Placental pericyte (primary cell): ENCODE results near the gene PRSS2. TPM values are rescaled to one million over a fixed set of nuclear protein-coding genes. Genes with fewer than 3 reads are reported as not detected.

Source experiments
- small RNA-seq: library from RNA; depleted of rRNA; stranded (forward); fragments of <200 nt; gene quantifications from one replicate; pipeline ENCODE3, GENCODE V24; 2012; ENCODE audit warnings: low replicate concordance
- total RNA-seq: library from RNA; depleted of rRNA; stranded (reverse); fragments of >200 nt; gene quantifications from 2 replicates; pipeline ENCODE4 v1.2.3, GENCODE V29; 2012

Gene PRSS2
- not detected in 2 replicates for total RNA-seq

DNA sequence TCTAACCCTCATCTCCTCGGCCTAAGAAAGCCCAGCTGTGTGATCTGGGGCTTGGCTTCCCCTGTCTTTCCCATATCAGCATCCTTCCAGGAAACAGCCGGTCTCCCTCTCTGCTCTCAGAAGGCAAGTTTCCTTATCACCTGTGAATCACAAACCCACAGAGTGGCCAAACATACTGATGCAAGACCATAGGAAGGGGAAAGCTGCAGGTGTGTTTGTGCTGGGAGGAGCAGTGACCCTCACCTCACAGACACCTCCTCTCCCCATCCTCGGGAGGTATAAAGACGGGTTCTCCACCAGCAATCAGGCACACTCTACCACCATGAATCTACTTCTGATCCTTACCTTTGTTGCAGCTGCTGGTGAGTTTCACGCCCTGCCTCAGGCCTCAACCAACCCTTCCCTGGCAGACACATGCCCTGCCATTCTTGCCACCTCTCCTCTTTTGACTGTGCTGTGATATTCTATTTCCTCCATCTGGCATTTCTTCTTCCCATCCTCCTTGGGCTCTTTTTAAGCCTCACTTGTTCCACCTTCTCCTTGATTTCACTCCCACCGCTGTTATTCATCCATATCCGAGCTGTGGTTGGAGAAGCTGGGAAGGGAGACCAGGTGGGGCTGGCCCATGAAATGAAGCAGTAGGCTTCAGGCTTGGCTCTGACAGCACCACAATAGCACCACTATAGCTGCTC, at the start of gene PRSS2:
PRSS2 (plus strand) TSS at position 310 of the 692 bp plus-strand sequence; CDS start at position 323, 13 bp downstream.

DNA sequence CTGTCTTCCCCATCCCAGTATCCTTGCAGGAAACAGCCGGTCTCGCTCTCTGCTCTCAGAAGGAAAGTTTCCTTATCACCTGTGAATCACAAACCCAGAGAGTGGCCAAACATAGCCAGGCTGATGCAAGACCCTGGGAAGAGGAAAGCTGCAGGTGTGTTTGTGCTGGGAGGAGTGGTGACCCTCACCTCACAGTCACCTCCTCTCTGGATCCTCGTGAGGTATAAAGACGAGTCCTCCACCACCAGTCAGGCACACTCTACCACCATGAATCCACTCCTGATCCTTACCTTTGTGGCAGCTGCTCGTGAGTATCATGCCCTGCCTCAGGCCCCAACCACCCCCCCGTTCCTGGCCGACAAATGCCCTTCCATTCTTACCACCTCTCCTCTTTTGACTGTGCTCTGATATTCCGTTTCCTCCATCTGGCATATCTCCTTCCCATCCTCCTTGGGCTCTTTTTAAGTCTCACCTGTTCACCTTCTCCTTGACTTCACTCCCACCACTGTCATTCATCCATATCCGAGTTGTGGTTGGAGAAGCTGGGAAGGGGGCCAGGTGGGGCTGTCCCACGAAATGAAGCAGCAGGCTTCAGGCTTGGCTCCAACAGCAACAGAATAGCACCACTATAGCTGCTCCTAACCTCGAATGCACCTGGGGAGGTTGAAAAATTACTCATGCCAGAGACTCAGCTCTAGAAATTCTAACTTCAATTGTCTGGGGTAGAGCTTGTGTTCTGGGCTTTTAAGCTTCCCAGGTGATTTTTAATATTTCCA, 21.4 kb upstream of the PRSS2 start, which contains the start of gene PRSS1:
PRSS1 (plus strand) TSS at position 255 of the 776 bp plus-strand sequence; CDS start at position 268, 13 bp downstream.

Small RNA genes within 50 kb of the gene (small RNA-seq; reads per million reads assigned to genes)
- not detected for gene TRBD1
- gene TRBJ1-1 = not detected
- not detected for gene TRBJ1-2
- not detected for gene TRBJ1-3
- gene TRBJ1-4 = not detected
- gene TRBJ1-5 = not detected
- not detected for gene TRBJ1-6
- not detected for gene TRBJ2-1
- gene TRBJ2-2 = not detected
- gene TRBJ2-2P = not detected
- not detected for gene TRBJ2-3
- gene TRBJ2-4 = not detected
- not detected for gene TRBJ2-5
- not detected for gene TRBJ2-6
- not detected for gene TRBJ2-7

Other genes starting within 250 kb of the PRSS2 start
- not detected in 2 replicates for gene PRSS1, start 21.5 kb upstream of the PRSS2 start, total RNA-seq
- 2.4 and 26.8 TPM in 2 replicates for gene EPHB6, start 84.1 kb downstream of the PRSS2 start, total RNA-seq
- gene TRPV6, start 114.8 kb downstream of the PRSS2 start, total RNA-seq = not detected in 2 replicates
- gene TRPV5, start 162.8 kb downstream of the PRSS2 start, total RNA-seq = not detected in 2 replicates
- not detected in 2 replicates for gene LLCFC1, start 168.5 kb downstream of the PRSS2 start, total RNA-seq
- gene KEL, start 191.4 kb downstream of the PRSS2 start, total RNA-seq = not detected in 2 replicates